A549 (cell line): Measurements from ENCODE around the gene STEAP1B. TPM values are rescaled to one million over a fixed set of nuclear protein-coding genes. Genes with fewer than 3 reads are reported as not detected.

Source experiments
- ATAC-seq, 2 experiments: fragments of 200-7000 bp in 1 of 2; fragments of >200 bp in 1 of 2; cut with Nextera tagmentation in 1 of 2; cut with Tn5 transposase in 1 of 2; 3 replicates each; pipeline versions ENCODE4 v1.8.0 to v1.9.1; 2018 to 2020; ENCODE audit warnings: mild to moderate bottlenecking in 1 of 2, moderate library complexity in 1 of 2
- CTCF ChIA-PET: fragments of 300-600 bp; sonication (Branson Sonifier 250); formaldehyde crosslinking; extraction: SDS; loops from one replicate; lab custom pipeline; 2021; ENCODE audit warnings: antibody characterized with exemption, inconsistent platforms; lab: Yijun Ruan, JAX
- POLR2A ChIA-PET: fragments of 350-600 bp; formaldehyde crosslinking; extraction: SDS; loops from one replicate; lab custom pipeline; 2021; ENCODE audit warnings: antibody characterized with exemption, inconsistent platforms; lab: Yijun Ruan, JAX
- DNase-seq, 2 experiments: peaks; one replicate each; pipeline versions ENCODE4 v3.0.0 to v3.0.0-alpha.2; 2011 to 2016; ENCODE audit warnings: low read depth in 1 of 2, low spot score in 1 of 2
- FAIRE-seq: peaks from 2 replicates; lab custom pipeline; 2011; peaks lifted over from hg19 to GRCh38; lab: Jason Lieb, UNC
- H3K27ac ChIP-seq, 2 experiments: fragments of >200 bp; sonication (Bioruptor Twin); formaldehyde crosslinking; 3 replicates each; pipeline ENCODE4 v1.5.1; 2016 to 2017
- H3K4me1 ChIP-seq: fragments of >200 bp; sonication (Bioruptor Twin); formaldehyde crosslinking; 3 replicates; pipeline ENCODE4 v1.6.1; 2016
- H3K4me2 ChIP-seq: fragments of >200 bp; sonication (Bioruptor Twin); formaldehyde crosslinking; 3 replicates; pipeline ENCODE4 v1.6.1; 2016
- H3K4me3 ChIP-seq: fragments of >200 bp; sonication (Bioruptor Twin); formaldehyde crosslinking; 3 replicates; pipeline ENCODE4 v1.5.1; 2016
- H3K9me3 ChIP-seq: fragments of >200 bp; sonication (Bioruptor Twin); formaldehyde crosslinking; 3 replicates; pipeline ENCODE4 v1.6.1; 2016
- CBX2 ChIP-seq: fragments of 200-600 bp; sonication (generic); IDR thresholded peaks from 2 replicates; pipeline ENCODE4 v1.6.1; 2016; ENCODE audit warnings: low read depth, mild to moderate bottlenecking, borderline replicate concordance
- CEBPB ChIP-seq, 2 experiments: fragments of >200 bp in 1 of 2; sonication (Bioruptor Twin) in 1 of 2; formaldehyde crosslinking in 1 of 2; IDR thresholded peaks; 2 replicates each; pipeline ENCODE4 v1.6.1; 2012 to 2016
- EHMT2 ChIP-seq: fragments of 200-600 bp; sonication (generic); IDR thresholded peaks from 2 replicates; pipeline ENCODE4 v1.6.1; 2016; ENCODE audit warnings: antibody characterized with exemption, low read depth, mild to moderate bottlenecking, moderate library complexity
- EP300 ChIP-seq, 2 experiments: fragments of >200 bp; sonication (Bioruptor Twin); formaldehyde crosslinking; IDR thresholded peaks; 2 replicates in 1 of 2; 3 replicates in 1 of 2; pipeline ENCODE4 v1.6.1; 2016 to 2017
- ESRRA ChIP-seq: fragments of 150-350 bp; IDR thresholded peaks from 2 replicates; pipeline ENCODE4 v1.6.1; 2014; ENCODE audit warnings: mild to moderate bottlenecking, low read length, borderline replicate concordance
- GATA3 ChIP-seq: IDR thresholded peaks from 2 replicates; pipeline ENCODE4 v1.6.1; 2012; ENCODE audit warnings: borderline replicate concordance
- HDAC2 ChIP-seq: fragments of 200-600 bp; sonication (generic); IDR thresholded peaks from 2 replicates; pipeline ENCODE4 v1.6.1; 2016
- JUN ChIP-seq, 2 experiments: fragments of >200 bp; sonication (Bioruptor Twin); formaldehyde crosslinking; IDR thresholded peaks; 2 replicates in 1 of 2; 3 replicates in 1 of 2; pipeline ENCODE4 v1.6.1; 2016 to 2017
- JUNB ChIP-seq: fragments of >200 bp; sonication (Bioruptor Twin); formaldehyde crosslinking; IDR thresholded peaks from 2 replicates; pipeline ENCODE4 v1.6.1; 2016
- MAZ ChIP-seq: fragments of 150-350 bp; IDR thresholded peaks from 2 replicates; pipeline ENCODE4 v1.6.1; 2014; ENCODE audit warnings: antibody characterized with exemption, low read depth, low read length, borderline replicate concordance
- MYC ChIP-seq: IDR thresholded peaks from 2 replicates; pipeline ENCODE4 v1.6.1; 2012; ENCODE audit warnings: mild to moderate bottlenecking, inconsistent platforms, low read length, improper control_type of control experiment, borderline replicate concordance
- RARB ChIP-seq: fragments of 250-450 bp; sonication (Bioruptor Pico); IDR thresholded peaks from 2 replicates; pipeline ENCODE4 v1.8.0; 2021; ENCODE audit warnings: mild to moderate bottlenecking, moderate library complexity
- RCOR1 ChIP-seq: fragments of 150-350 bp; IDR thresholded peaks from 2 replicates; pipeline ENCODE4 v1.6.1; 2014; ENCODE audit warnings: antibody characterized with exemption, low read length, low read depth
- RFX5 ChIP-seq: fragments of 450-650 bp; IDR thresholded peaks from 2 replicates; pipeline ENCODE4 v1.7.1; 2014; ENCODE audit warnings: antibody characterized with exemption, mild to moderate bottlenecking, moderate library complexity
- SMC3 ChIP-seq: fragments of >200 bp; sonication (Bioruptor Twin); formaldehyde crosslinking; IDR thresholded peaks from 3 replicates; pipeline ENCODE4 v1.6.1; 2018; ENCODE audit warnings: inconsistent platforms
- ZC3H11A ChIP-seq: fragments of 450-650 bp; IDR thresholded peaks from 2 replicates; pipeline ENCODE4 v1.6.1; 2014; ENCODE audit warnings: antibody characterized with exemption, mild to moderate bottlenecking
- ZSCAN20 ChIP-seq: fragments of 250-450 bp; sonication (Bioruptor Pico); IDR thresholded peaks from 2 replicates; pipeline ENCODE4 v1.8.0; 2022; ENCODE audit warnings: mild to moderate bottlenecking, moderate library complexity
- WGBS: methylation state at CpG from one replicate; pipeline ENCODE4 v1.1.6; 2017; ENCODE audit errors: missing lambda C conversion rate; 5-methylcytosine and 5-hydroxymethylcytosine counted together
- polyA plus RNA-seq, 4 experiments: library from polyadenylated mRNA; depleted of rRNA in 3 of 4; stranded (reverse); fragments of >200 nt; fragmentation: RNase III in 1 of 4; extraction: RNeasy Plus Mini Kit Qiagen cat#74134 plus additional on column Dnase treatment in 1 of 4; gene quantifications; 2 replicates in 3 of 4; 3 replicates in 1 of 4; pipeline ENCODE4 v1.2.3, GENCODE V29; 2011 to 2017
- TF ChIP-seq, protein P1 (sequence below): fragments of >200 bp; sonication (Bioruptor Twin); formaldehyde crosslinking; IDR thresholded peaks from 3 replicates; pipeline ENCODE4 v1.5.1; 2016
- TF ChIP-seq, protein P2 (sequence below): IDR thresholded peaks from 2 replicates; pipeline ENCODE4 v1.6.1; 2012
- TF ChIP-seq, protein P3 (sequence below): fragments of >200 bp; sonication (Bioruptor Twin); formaldehyde crosslinking; IDR thresholded peaks from 2 replicates; pipeline ENCODE4 v1.6.1; 2016
- TF ChIP-seq, protein P4 (sequence below): IDR thresholded peaks from 2 replicates; pipeline ENCODE4 v1.6.1; 2012; ENCODE audit warnings: low read depth, borderline replicate concordance

Gene STEAP1B
- polyA plus RNA-seq, 2 of the 4 experiments (the other 2 are of a cell fraction): 0.08 to 0.22 TPM

DNA sequence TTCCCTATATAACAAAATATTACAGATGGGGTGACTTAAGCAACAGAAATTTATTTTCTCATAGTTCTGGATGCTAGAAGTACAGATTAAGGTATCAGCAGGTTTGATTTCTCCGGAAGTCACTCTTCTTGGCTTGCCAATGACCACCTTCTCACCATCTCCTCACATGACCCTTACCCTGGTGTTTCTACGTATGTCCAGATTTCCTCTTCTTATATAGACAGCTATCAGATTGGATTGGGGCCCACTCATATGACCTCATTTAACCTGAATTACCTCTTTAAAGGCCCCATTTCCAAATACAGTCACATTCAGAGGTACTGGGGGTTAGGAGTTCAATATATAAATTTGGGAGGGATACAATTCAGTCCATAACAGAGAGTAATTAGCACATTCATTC lies 126.1 kb downstream of the STEAP1B start:
- DNase-seq (no peak), FAIRE-seq (no peak), ATAC-seq (no peak)
- CTCF ChIA-PET: interaction anchor here (0.7 kb wide), 1 partner anchor 9 kb away, joined by 3 read pairs; no protein-coding TSS in a partner anchor
- H3K27ac ChIP-seq: no peak overlapping the region
- H3K4me3 ChIP-seq: no peak overlapping the region
- no peaks in the 10 kb centered on the region for H3K4me1 ChIP-seq
- 51% methylated on average over 2 of the region's 2 CpGs for WGBS
- no peaks in the 10 kb centered on the region for H3K9me3 ChIP-seq
- POLR2A ChIA-PET: no interaction called here
- TF ChIP-seq EP300 (IDR thresholded peaks at IDR 0.05) (no peak), CBX2 (no peak)
- H3K4me2 ChIP-seq: no peak overlapping the region

DNA sequence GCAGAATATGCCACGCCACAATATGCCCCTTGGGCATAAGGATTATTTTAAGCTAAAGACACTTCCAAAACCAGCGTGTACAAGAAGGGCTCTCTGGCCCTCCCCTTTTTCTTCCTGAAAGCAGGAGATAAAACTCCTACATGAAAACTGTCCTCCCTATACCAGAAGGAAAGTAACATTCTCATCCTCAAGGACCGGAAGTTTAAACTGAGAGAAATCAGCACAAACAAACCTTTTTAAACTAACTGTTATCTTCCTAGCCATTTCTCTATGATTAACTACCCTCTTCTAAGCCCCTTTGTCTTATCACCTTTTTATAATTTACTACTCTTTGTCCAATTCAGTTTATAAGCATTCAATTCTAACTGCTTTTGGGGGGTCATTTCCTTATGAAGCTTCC lies 126.6 kb downstream of the STEAP1B start:
- Histone ChIP-seq H3K4me1 (no peaks in the 10 kb centered on the region), H3K4me2 (no peak overlapping the region), H3K9me3 (no peaks in the 10 kb centered on the region), H3K4me3 (no peak overlapping the region), H3K27ac (no peak overlapping the region)
- ChIA-PET POLR2A (no interaction called here), CTCF (interaction anchor here (0.7 to 1.2 kb wide), 2 partner anchors 9 to 26 kb away, joined by 3 read pairs; no protein-coding TSS in a partner anchor)
- no peak for DNase-seq
- FAIRE-seq: no peak
- TF ChIP-seq ESRRA: no peak
- no peak for TF ChIP-seq MYC
- TF ChIP-seq JUN (IDR thresholded peaks at IDR 0.05): no peak
- TF ChIP-seq, protein P1, sequence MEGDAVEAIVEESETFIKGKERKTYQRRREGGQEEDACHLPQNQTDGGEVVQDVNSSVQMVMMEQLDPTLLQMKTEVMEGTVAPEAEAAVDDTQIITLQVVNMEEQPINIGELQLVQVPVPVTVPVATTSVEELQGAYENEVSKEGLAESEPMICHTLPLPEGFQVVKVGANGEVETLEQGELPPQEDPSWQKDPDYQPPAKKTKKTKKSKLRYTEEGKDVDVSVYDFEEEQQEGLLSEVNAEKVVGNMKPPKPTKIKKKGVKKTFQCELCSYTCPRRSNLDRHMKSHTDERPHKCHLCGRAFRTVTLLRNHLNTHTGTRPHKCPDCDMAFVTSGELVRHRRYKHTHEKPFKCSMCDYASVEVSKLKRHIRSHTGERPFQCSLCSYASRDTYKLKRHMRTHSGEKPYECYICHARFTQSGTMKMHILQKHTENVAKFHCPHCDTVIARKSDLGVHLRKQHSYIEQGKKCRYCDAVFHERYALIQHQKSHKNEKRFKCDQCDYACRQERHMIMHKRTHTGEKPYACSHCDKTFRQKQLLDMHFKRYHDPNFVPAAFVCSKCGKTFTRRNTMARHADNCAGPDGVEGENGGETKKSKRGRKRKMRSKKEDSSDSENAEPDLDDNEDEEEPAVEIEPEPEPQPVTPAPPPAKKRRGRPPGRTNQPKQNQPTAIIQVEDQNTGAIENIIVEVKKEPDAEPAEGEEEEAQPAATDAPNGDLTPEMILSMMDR: no peak
- TF ChIP-seq MAZ: no peak
- no peak for TF ChIP-seq JUNB
- no peak for TF ChIP-seq CEBPB (IDR thresholded peaks at IDR 0.05)
- no peak for TF ChIP-seq GATA3
- TF ChIP-seq RCOR1: no peak
- WGBS: 35% methylated on average over 3 of the region's 3 CpGs
- ATAC-seq: no peak

DNA sequence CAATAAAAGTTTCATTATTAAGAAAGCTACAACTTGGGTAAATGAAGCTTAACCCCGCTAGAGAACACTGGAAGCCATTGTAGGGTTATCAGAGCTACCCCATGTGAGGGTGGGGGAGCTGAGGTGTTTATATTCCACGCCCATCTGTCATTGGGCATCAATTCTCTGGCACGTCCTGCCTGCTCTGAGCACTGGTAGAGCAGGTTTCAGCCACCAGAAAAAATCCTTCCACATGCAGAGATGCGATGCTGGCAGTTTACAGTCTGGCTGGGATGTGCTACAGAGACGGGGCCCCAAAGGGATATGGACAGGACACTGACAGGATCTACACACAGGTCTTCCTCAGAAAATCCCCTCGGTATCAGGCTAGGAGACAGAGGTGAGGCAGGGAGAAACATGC lies 127.1 kb downstream of the STEAP1B start:
- no peak for ATAC-seq
- DNase-seq: no peak
- no peaks in the 10 kb centered on the region for H3K4me1 ChIP-seq
- POLR2A ChIA-PET: no interaction called here
- no peak overlapping the region for H3K4me2 ChIP-seq
- TF ChIP-seq MYC (no peak), RCOR1 (no peak), ZC3H11A (no peak), RARB (CRISPR knock-in tag) (no peak), SMC3 (no peak), HDAC2 (no peak), JUN (IDR thresholded peaks at IDR 0.05) (no peak), ZSCAN20 (CRISPR knock-in tag) (no peak), EHMT2 (no peak), JUNB (no peak), RFX5 (no peak)
- TF ChIP-seq, protein P2, sequence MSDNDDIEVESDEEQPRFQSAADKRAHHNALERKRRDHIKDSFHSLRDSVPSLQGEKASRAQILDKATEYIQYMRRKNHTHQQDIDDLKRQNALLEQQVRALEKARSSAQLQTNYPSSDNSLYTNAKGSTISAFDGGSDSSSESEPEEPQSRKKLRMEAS: no peak
- TF ChIP-seq, protein P3, sequence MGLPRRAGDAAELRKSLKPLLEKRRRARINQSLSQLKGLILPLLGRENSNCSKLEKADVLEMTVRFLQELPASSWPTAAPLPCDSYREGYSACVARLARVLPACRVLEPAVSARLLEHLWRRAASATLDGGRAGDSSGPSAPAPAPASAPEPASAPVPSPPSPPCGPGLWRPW: no peak
- TF ChIP-seq, protein P4, sequence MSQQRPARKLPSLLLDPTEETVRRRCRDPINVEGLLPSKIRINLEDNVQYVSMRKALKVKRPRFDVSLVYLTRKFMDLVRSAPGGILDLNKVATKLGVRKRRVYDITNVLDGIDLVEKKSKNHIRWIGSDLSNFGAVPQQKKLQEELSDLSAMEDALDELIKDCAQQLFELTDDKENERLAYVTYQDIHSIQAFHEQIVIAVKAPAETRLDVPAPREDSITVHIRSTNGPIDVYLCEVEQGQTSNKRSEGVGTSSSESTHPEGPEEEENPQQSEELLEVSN: no peak
- TF ChIP-seq, all 56 proteins: peak for 0
- H3K4me3 ChIP-seq: no peak overlapping the region
- 15% methylated on average over 6 of the region's 6 CpGs for WGBS
- CTCF ChIA-PET: interaction anchor here (0.7 to 1.2 kb wide), 2 partner anchors 10 to 26 kb away, joined by 3 read pairs; no protein-coding TSS in a partner anchor
- no peak for FAIRE-seq
- no peak overlapping the region for H3K27ac ChIP-seq
- H3K9me3 ChIP-seq: no peaks in the 10 kb centered on the region
